Mesenchymal stem cell (in vitro differentiated cells and primary cell): Measurements from ENCODE around the gene SETX.

Experiments
- DNase-seq: peaks from one replicate; pipeline ENCODE4 v3.0.0-alpha.2; 2013
- H2AFZ ChIP-seq: one replicate; pipeline ENCODE4 v1.6.1; 2013; ENCODE audit warnings: low read depth, mild to moderate bottlenecking, control low read depth, inconsistent platforms, low read length, moderate library complexity
- H2AK5ac ChIP-seq: 2 replicates; pipeline ENCODE4 v1.6.1; 2013; ENCODE audit warnings: low read length, moderate library complexity, mild to moderate bottlenecking, inconsistent platforms; ENCODE audit not compliant: severe bottlenecking
- H2BK120ac ChIP-seq: one replicate; pipeline ENCODE4 v1.6.1; 2013; ENCODE audit warnings: low read depth, mild to moderate bottlenecking, inconsistent platforms, low read length, moderate library complexity
- H2BK12ac ChIP-seq, 2 experiments: one replicate each; pipeline ENCODE4 v1.6.1; 2013; ENCODE audit warnings: inconsistent platforms in 2 of 2, low read length in 2 of 2, mild to moderate bottlenecking in 2 of 2, moderate library complexity in 2 of 2, control low read depth in 1 of 2
- H2BK15ac ChIP-seq: one replicate; pipeline ENCODE4 v1.6.1; 2013; ENCODE audit warnings: mild to moderate bottlenecking, low read depth, inconsistent platforms; ENCODE audit not compliant: poor library complexity, severe bottlenecking
- H2BK5ac ChIP-seq: 2 replicates; pipeline ENCODE4 v1.6.1; 2013; ENCODE audit warnings: low read depth, mild to moderate bottlenecking, low read length, control low read depth, inconsistent platforms; ENCODE audit not compliant: poor library complexity, severe bottlenecking
- H3K14ac ChIP-seq, 2 experiments: one replicate each; pipeline ENCODE4 v1.6.1; 2013; ENCODE audit warnings: inconsistent platforms in 2 of 2, low read length in 2 of 2, control low read depth in 1 of 2, mild to moderate bottlenecking in 1 of 2, moderate library complexity in 1 of 2
- H3K18ac ChIP-seq, 2 experiments: one replicate each; pipeline ENCODE4 v1.6.1; 2013; ENCODE audit warnings: inconsistent platforms in 2 of 2, low read length in 2 of 2, control low read depth in 1 of 2, low read depth in 1 of 2, mild to moderate bottlenecking in 1 of 2
- H3K23ac ChIP-seq, 2 experiments: one replicate each; pipeline ENCODE4 v1.6.1; 2013; ENCODE audit warnings: inconsistent platforms in 2 of 2, low read length in 2 of 2, mild to moderate bottlenecking in 2 of 2, moderate library complexity in 2 of 2, control low read depth in 1 of 2
- H3K27ac ChIP-seq: 2 replicates; pipeline ENCODE4 v1.5.1; 2013; ENCODE audit warnings: mild to moderate bottlenecking, moderate library complexity, low read length, control low read depth, inconsistent platforms; ENCODE audit not compliant: poor library complexity, severe bottlenecking
- H3K27me3 ChIP-seq, 2 experiments: 2 replicates each; pipeline versions ENCODE4 v1.6.1 to v1.7.0; 2013; ENCODE audit warnings: low read length in 2 of 2, mild to moderate bottlenecking in 2 of 2, moderate library complexity in 2 of 2, control low read depth in 1 of 2, inconsistent platforms in 1 of 2; ENCODE audit not compliant: control insufficient read depth in 1 of 2, insufficient read depth in 1 of 2
- H3K36me3 ChIP-seq, 2 experiments: 2 replicates each; pipeline versions ENCODE4 v1.6.1 to v1.7.0; 2013; ENCODE audit warnings: low read length in 2 of 2, control low read depth in 1 of 2, inconsistent platforms in 1 of 2, low read depth in 1 of 2, mild to moderate bottlenecking in 1 of 2; ENCODE audit not compliant: insufficient read depth in 2 of 2, control insufficient read depth in 1 of 2
- H3K4ac ChIP-seq, 2 experiments: one replicate each; pipeline ENCODE4 v1.6.1; 2013; ENCODE audit warnings: inconsistent platforms in 2 of 2, low read length in 2 of 2, mild to moderate bottlenecking in 2 of 2, moderate library complexity in 2 of 2, control low read depth in 1 of 2, low read depth in 1 of 2
- H3K4me1 ChIP-seq: 2 replicates; pipeline ENCODE4 v1.6.1; 2013; ENCODE audit warnings: low read depth, low read length, control low read depth; ENCODE audit not compliant: control insufficient read depth, insufficient read depth
- H3K4me2 ChIP-seq: 2 replicates; pipeline ENCODE4 v1.6.1; 2013; ENCODE audit warnings: low read length, mild to moderate bottlenecking, inconsistent platforms; ENCODE audit not compliant: poor library complexity, severe bottlenecking
- H3K4me3 ChIP-seq, 2 experiments: 2 replicates each; pipeline versions ENCODE4 v1.5.1 to v1.7.0; 2013; ENCODE audit warnings: low read length in 2 of 2, mild to moderate bottlenecking in 2 of 2, control low read depth in 1 of 2, low read depth in 1 of 2; ENCODE audit not compliant: insufficient read depth in 1 of 2
- H3K79me1 ChIP-seq: replicated peaks from 2 replicates; pipeline ENCODE4 v1.6.1; 2013; ENCODE audit warnings: mild to moderate bottlenecking, control low read depth, low read length, inconsistent platforms; ENCODE audit not compliant: poor library complexity, severe bottlenecking
- H3K9ac ChIP-seq: 2 replicates; pipeline ENCODE4 v1.7.0; 2013; ENCODE audit warnings: mild to moderate bottlenecking, low read length, moderate library complexity
- H3K9me3 ChIP-seq: 2 replicates; pipeline ENCODE4 v1.7.0; 2013; ENCODE audit warnings: mild to moderate bottlenecking, low read length; ENCODE audit not compliant: control insufficient read depth
- H4K8ac ChIP-seq: one replicate; pipeline ENCODE4 v1.6.1; 2013; ENCODE audit warnings: inconsistent platforms, mild to moderate bottlenecking, low read length, moderate library complexity
- H4K91ac ChIP-seq: one replicate; pipeline ENCODE4 v1.6.1; 2013; ENCODE audit warnings: mild to moderate bottlenecking, low read length, inconsistent platforms
- WGBS: methylation state at CpG from one replicate; pipeline ENCODE4 v1.1.7; 2013; ENCODE audit warnings: mixed read lengths; 5-methylcytosine and 5-hydroxymethylcytosine counted together

The SETX gene

GRCh38 chr9:132333556-132333955 lies 21.2 kb downstream of the SETX start:
- Histone ChIP-seq H3K4me3 (no peak overlapping the region), H3K4ac (no peak overlapping the region), H4K8ac (no peak overlapping the region), H3K14ac (no peak overlapping the region), H2BK12ac (no peak overlapping the region), H3K9ac (no peak overlapping the region), H3K79me1 (peaks cover 11% of the 10 kb centered on the region), H3K4me1 (no peaks in the 10 kb centered on the region), H3K27ac (no peak overlapping the region), H4K91ac (no peak overlapping the region), H3K9me3 (no peaks in the 10 kb centered on the region), H2BK5ac (no peak overlapping the region), H3K23ac (no peak overlapping the region), H2BK15ac (no peak overlapping the region), H3K18ac (no peak overlapping the region), H3K27me3 (no peaks in the 10 kb centered on the region), H2BK120ac (no peak overlapping the region), H3K4me2 (no peak overlapping the region), H3K36me3 (peaks cover 22 to 94% of the 10 kb centered on the region in 2 experiments), H2AFZ (no peak overlapping the region), H2AK5ac (no peak overlapping the region)
- WGBS = 100% methylated on average over 1 of the region's 1 CpG
- DNase-seq = no peak

- no peaks in the 10 kb centered on the region for H3K4me1 ChIP-seq
- no peak for DNase-seq
- no peak overlapping the region for H3K9ac ChIP-seq
- no peak overlapping the region for H3K4me2 ChIP-seq
- no peak overlapping the region for H2BK120ac ChIP-seq
- H2AK5ac ChIP-seq = no peak overlapping the region
- H3K27ac ChIP-seq = no peak overlapping the region
- H2BK12ac ChIP-seq = no peak overlapping the region
- H3K9me3 ChIP-seq = no peaks in the 10 kb centered on the region
- H4K91ac ChIP-seq = no peak overlapping the region
- no peak overlapping the region for H2AFZ ChIP-seq
- H3K4ac ChIP-seq = no peak overlapping the region
- H3K36me3 ChIP-seq = peaks cover 14 to 94% of the 10 kb centered on the region in 2 experiments
- H4K8ac ChIP-seq = no peak overlapping the region
- no peak overlapping the region for H3K4me3 ChIP-seq
- H3K27me3 ChIP-seq = no peaks in the 10 kb centered on the region
- H2BK5ac ChIP-seq = no peak overlapping the region
- H2BK15ac ChIP-seq = no peak overlapping the region
- H3K14ac ChIP-seq = no peak overlapping the region
- H3K23ac ChIP-seq = no peak overlapping the region
- no CpG with 5 or more reads among the region's 4 CpGs for WGBS
- no peak overlapping the region for H3K18ac ChIP-seq
- peaks cover 23% of the 10 kb centered on the region for H3K79me1 ChIP-seq
Measured at GRCh38 chr9:132328580-132328979, 26.2 kb downstream of the SETX start.

GRCh38 chr9:132327537-132327936 lies 27.2 kb downstream of the SETX start:
- no peak overlapping the region for H4K91ac ChIP-seq
- no peak overlapping the region for H2BK15ac ChIP-seq
- no peak overlapping the region for H3K27ac ChIP-seq
- H3K9ac ChIP-seq = no peak overlapping the region
- no peak overlapping the region for H4K8ac ChIP-seq
- no peak for DNase-seq
- no peak overlapping the region for H3K4me2 ChIP-seq
- H2AK5ac ChIP-seq = no peak overlapping the region
- no peak overlapping the region for H2AFZ ChIP-seq
- H2BK5ac ChIP-seq = no peak overlapping the region
- H2BK120ac ChIP-seq = no peak overlapping the region
- 97% methylated on average over 6 of the region's 6 CpGs for WGBS
- H3K36me3 ChIP-seq = peaks cover 8 to 97% of the 10 kb centered on the region in 2 experiments
- H2BK12ac ChIP-seq = no peak overlapping the region
- H3K4me1 ChIP-seq = no peaks in the 10 kb centered on the region
- no peak overlapping the region for H3K4ac ChIP-seq
- no peak overlapping the region for H3K18ac ChIP-seq
- peaks cover 23% of the 10 kb centered on the region for H3K79me1 ChIP-seq
- no peaks in the 10 kb centered on the region for H3K9me3 ChIP-seq
- no peaks in the 10 kb centered on the region for H3K27me3 ChIP-seq
- H3K23ac ChIP-seq = no peak overlapping the region
- H3K14ac ChIP-seq = no peak overlapping the region
- H3K4me3 ChIP-seq = no peak overlapping the region

- Histone ChIP-seq H3K4me3 (no peak overlapping the region), H3K79me1 (peaks cover 19% of the 10 kb centered on the region), H2AK5ac (no peak overlapping the region), H3K9ac (no peak overlapping the region), H4K91ac (no peak overlapping the region), H3K9me3 (no peaks in the 10 kb centered on the region), H2AFZ (no peak overlapping the region), H2BK15ac (no peak overlapping the region), H4K8ac (no peak overlapping the region), H3K27ac (no peak overlapping the region), H2BK12ac (no peak overlapping the region), H3K23ac (no peak overlapping the region), H3K18ac (no peak overlapping the region), H3K36me3 (peaks cover 9 to 90% of the 10 kb centered on the region in 2 experiments), H2BK5ac (no peak overlapping the region), H2BK120ac (no peak overlapping the region), H3K14ac (no peak overlapping the region), H3K4me1 (no peaks in the 10 kb centered on the region), H3K4ac (no peak overlapping the region), H3K4me2 (no peak overlapping the region), H3K27me3 (no peaks in the 10 kb centered on the region)
- WGBS = no CpG with 5 or more reads among the region's 1 CpG
- no peak for DNase-seq
Measured at GRCh38 chr9:132324425-132324824, 30.4 kb downstream of the SETX start.
